Heart left ventricle (tissue), 16 donors: ENCODE measurements around the gene DNM2. TPM values are rescaled to one million over a fixed set of nuclear protein-coding genes. Genes with fewer than 3 reads are reported as not detected.

ENCODE experiments used
- ATAC-seq, 4 donors: fragments of 200-7000 bp; cut with Tn5 transposase; one replicate each; pipeline ENCODE4 v1.9.1; 2020 to 2022; ENCODE audit warnings: moderate library complexity in 4 of 4, mild to moderate bottlenecking in 3 of 4, moderate number of reproducible peaks in 1 of 4
- DNase-seq, 5 donors: peaks; one replicate each; pipeline ENCODE4 v3.0.0-alpha.2; 2020
- H3K27ac ChIP-seq, 12 donors: fragments of 200-600 bp; sonication (generic) in 4 of 12; one replicate each; pipeline versions ENCODE4 v1.5.0 to v1.8.0; 2016 to 2022; ENCODE audit warnings: mild to moderate bottlenecking in 2 of 12
- H3K27me3 ChIP-seq, 9 donors: fragments of 200-600 bp; sonication (generic) in 2 of 9; one replicate each; pipeline versions ENCODE4 v1.5.1 to v1.8.0; 2016 to 2022; ENCODE audit warnings: mild to moderate bottlenecking in 3 of 9
- H3K36me3 ChIP-seq, 9 donors: fragments of 200-600 bp; sonication (generic) in 2 of 9; one replicate each; pipeline versions ENCODE4 v1.5.0 to v1.8.0; 2018 to 2022; ENCODE audit warnings: mild to moderate bottlenecking in 2 of 9
- H3K4me1 ChIP-seq, 12 donors: fragments of 200-600 bp; sonication (generic) in 4 of 12; one replicate each; pipeline versions ENCODE4 v1.5.0 to v1.8.0; 2016 to 2022; ENCODE audit warnings: mild to moderate bottlenecking in 3 of 12
- H3K4me3 ChIP-seq, 12 donors: fragments of 200-600 bp; sonication (generic) in 4 of 12; one replicate each; pipeline versions ENCODE4 v1.5.0 to v1.8.0; 2017 to 2022; ENCODE audit warnings: mild to moderate bottlenecking in 9 of 12, moderate library complexity in 4 of 12
- H3K9me3 ChIP-seq, 12 donors: fragments of 200-600 bp; sonication (generic) in 4 of 12; one replicate each; pipeline versions ENCODE4 v1.5.0 to v1.8.0; 2016 to 2022; ENCODE audit warnings: mild to moderate bottlenecking in 1 of 12
- CTCF ChIP-seq, 12 donors: fragments of 200-600 bp; sonication (generic) in 4 of 12; IDR thresholded peaks; one replicate each; pipeline versions ENCODE4 v1.5.0 to v1.8.0; 2018 to 2022; ENCODE audit warnings: antibody characterized with exemption in 12 of 12, mild to moderate bottlenecking in 5 of 12
- POLR2A ChIP-seq, 2 donors: fragments of 450-650 bp; IDR thresholded peaks; one replicate each; pipeline ENCODE4 v1.6.1; 2017; ENCODE audit warnings: antibody characterized with exemption in 2 of 2, mild to moderate bottlenecking in 2 of 2, moderate library complexity in 2 of 2
- WGBS, 4 donors: extraction: QIAGEN DNeasy Blood & Tissue Kit in 2 of 4; methylation state at CpG; one replicate each; pipeline versions ENCODE4 v1.1.5 to v1.1.7; 2013 to 2018; 5-methylcytosine and 5-hydroxymethylcytosine counted together
- intact Hi-C, 10 donors: fragments of 100-400 bp; cut with DNase I; formaldehyde crosslinking; loops; one replicate each; pipeline versions ENCODE4 v1.11.1 to v1.14.2; 2022
- polyA plus RNA-seq, 2 donors: library from polyadenylated mRNA; stranded (reverse); fragments of 200-250 nt; gene quantifications; one replicate each; pipeline ENCODE4 v1.2.3, GENCODE V29; 2013
- total RNA-seq, 9 donors: library from RNA; depleted of rRNA in 2 of 9; stranded (reverse); fragments of >200 nt in 2 of 9; fragmentation: NEBNext Ultra II Directional in 3 of 9; extraction: Animal tissue kit (Norgen Biotek cat#: 25700) in 3 of 9; gene quantifications; one replicate each; pipeline versions ENCODE4 v1.1.0 to v1.2.4, GENCODE V29; 2016 to 2023
- donor health status: ischemic (EF 13 %, LVEDD 7.1; RV severe dilation, severe dysfunction).
- donor health status: healthy with polysubstance abuse.
- donor health status: DM: no; HTN: yes; CAD: no.
- donor health status: DM: no; HTN: no; CAD: no.
- donor health status: ischemic (EF 25% LVEDD 6.9; RV normal size, moderate dysfunction).
- donor health status: ischemic (EF 25% LVEDD 5.7; RV mildly dilated, moderate dysfunction).
- donor health status: healthy.
- donor health status: DM: yes; HTN: yes; CAD: no.
- donor health status: ischemic (EF 35%, LVEDD 5.7; RV mildly dilated, moderate dysfunction).
- donor health status: nonischemic (EF 11% LVEDD 7.7; RV severe dilation, severe dysfunction).
- donor health status: DM: yes; HTN: yes; CAD: no.
- donor health status: PGD.
- donor health status: ischemic (EF 29% LVEDD 5.4; RV normal size, mild dysfunction).
- donor health status: nonischemic (EF 23%, LVEDD 6.1; RV moderate dilation, normal function).

The DNM2 gene
- total and polyA plus RNA-seq, 11 donors = 98.9 to 204 (median 131) TPM

- Histone ChIP-seq H3K4me3 (no peak overlapping the region), H3K27ac (no peak overlapping the region), H3K36me3 (peaks cover 2 to 96% (median 89%) of the 10 kb centered on the region in 9 donors), H3K27me3 (no peaks in the 10 kb centered on the region), H3K9me3 (no peaks in the 10 kb centered on the region), H3K4me1 (peaks cover 0 to 8% (median 0%) of the 10 kb centered on the region in 12 donors)
- TF ChIP-seq POLR2A (IDR thresholded peaks at IDR 0.05) (no peak), CTCF (IDR thresholded peaks at IDR 0.05) (no peak)
- intact Hi-C loops = no loop called here
- ATAC-seq (no peak), DNase-seq (peak in 1 of 5 donors; percentile 47)
- 93 to 95% (median 93%) methylated on average over 8 to 12 of the region's 12 CpGs for WGBS, 4 donors
These were observed 105.8 kb downstream of the DNM2 start for GRCh38 chr19:10823690-10824089.

GRCh38 chr19:10826231-10826630 lies 108.4 kb downstream of the DNM2 start:
- H3K27ac ChIP-seq = no peak overlapping the region
- 86 to 93% (median 90%) methylated on average over 5 to 7 of the region's 7 CpGs for WGBS, 4 donors
- no peak for DNase-seq
- intact Hi-C loops = no loop called here
- ATAC-seq = no peak
- peaks cover 2 to 97% (median 94%) of the 10 kb centered on the region in 9 donors for H3K36me3 ChIP-seq
- TF ChIP-seq CTCF (IDR thresholded peaks at IDR 0.05) (no peak), POLR2A (IDR thresholded peaks at IDR 0.05) (no peak)
- H3K4me3 ChIP-seq = no peak overlapping the region
- no peaks in the 10 kb centered on the region for H3K9me3 ChIP-seq
- no peaks in the 10 kb centered on the region for H3K27me3 ChIP-seq
- peaks cover 0 to 1% (median 0%) of the 10 kb centered on the region in 12 donors for H3K4me1 ChIP-seq

GRCh38 chr19:10826846-10827245 lies 109.0 kb downstream of the DNM2 start:
- intact Hi-C loops = no loop called here
- Histone ChIP-seq H3K4me3 (no peak overlapping the region), H3K4me1 (no peaks in the 10 kb centered on the region), H3K27ac (no peak overlapping the region), H3K9me3 (no peaks in the 10 kb centered on the region), H3K36me3 (peaks cover 2 to 97% (median 94%) of the 10 kb centered on the region in 9 donors), H3K27me3 (no peaks in the 10 kb centered on the region)
- TF ChIP-seq CTCF (IDR thresholded peaks at IDR 0.05) (no peak), POLR2A (IDR thresholded peaks at IDR 0.05) (no peak)
- 91 to 95% (median 91%) methylated on average over 6 of the region's 6 CpGs for WGBS, 4 donors
- no peak for ATAC-seq
- no peak for DNase-seq

- WGBS, 4 donors = 86 to 93% (median 92%) methylated on average over 20 to 26 of the region's 26 CpGs
- H3K27me3 ChIP-seq = no peaks in the 10 kb centered on the region
- no peak overlapping the region for H3K4me3 ChIP-seq
- H3K9me3 ChIP-seq = no peaks in the 10 kb centered on the region
- H3K4me1 ChIP-seq = no peaks in the 10 kb centered on the region
- DNase-seq (peak in 2 of 5 donors; percentile 18 to 47), ATAC-seq (peak in 2 of 4 donors; percentile 1 to 3)
- H3K36me3 ChIP-seq = peaks cover 2 to 99% (median 91%) of the 10 kb centered on the region in 9 donors
- TF ChIP-seq POLR2A (IDR thresholded peaks at IDR 0.05) (no peak), CTCF (IDR thresholded peaks at IDR 0.05) (no peak)
- H3K27ac ChIP-seq = no peak overlapping the region
- intact Hi-C loops = no loop called here
These were observed 111.3 kb downstream of the DNM2 start for GRCh38 chr19:10828981-10829821.
